ENCODE measurements around the gene SAP30.

GRCh38 chr4:173398779-173399415, 28.1 kb downstream of the SAP30 start, which contains the start of gene SCRG1:
- TF ChIP-seq CTCF (IDR thresholded peaks at IDR 0.05; ENCODE audit: borderline replicate concordance, extremely low read depth, low read length, poor library complexity, severe bottlenecking): no peak
- no peak for TF ChIP-seq EZH2 (IDR thresholded peaks at IDR 0.05; ENCODE audit: borderline replicate concordance, low read depth, low read length, severe bottlenecking)

All from DND-41 (cell line).